MM.1S (cell line): ENCODE data around the gene DCPS.

Experiments used
- DNase-seq: peaks from one replicate; pipeline ENCODE4 v3.0.0-alpha.2; 2015
- H2AFZ ChIP-seq: fragments of 300-600 bp; sonication (generic); 2 replicates; pipeline ENCODE4 v1.6.0; 2016; ENCODE audit warnings: antibody characterized with exemption, low read length
- H3F3A ChIP-seq: fragments of 300-600 bp; sonication (generic); 2 replicates; pipeline ENCODE4 v1.6.1; 2016; ENCODE audit warnings: mild to moderate bottlenecking, antibody characterized with exemption, low read length, moderate library complexity, mixed read lengths; ENCODE audit not compliant: insufficient read depth
- H3K27ac ChIP-seq: fragments of 300-600 bp; sonication (generic); 2 replicates; pipeline ENCODE4 v1.5.1; 2016; ENCODE audit warnings: mild to moderate bottlenecking, low read length
- H3K27me3 ChIP-seq: fragments of 300-600 bp; sonication (generic); replicated peaks from 2 replicates; pipeline ENCODE4 v1.6.0; 2016; ENCODE audit warnings: low read length; ENCODE audit not compliant: insufficient read depth
- H3K36me3 ChIP-seq: fragments of 300-600 bp; sonication (generic); replicated peaks from 2 replicates; pipeline ENCODE4 v1.6.1; 2016; ENCODE audit warnings: mild to moderate bottlenecking, low read length, mixed read lengths; ENCODE audit not compliant: insufficient read depth
- H3K4me1 ChIP-seq: fragments of 300-600 bp; sonication (generic); 2 replicates; pipeline ENCODE4 v1.6.1; 2016; ENCODE audit warnings: low read length, mixed read lengths
- H3K4me2 ChIP-seq: fragments of 300-600 bp; sonication (generic); 2 replicates; pipeline ENCODE4 v1.6.0; 2016; ENCODE audit warnings: low read depth, low read length
- H3K4me3 ChIP-seq: fragments of 300-600 bp; sonication (generic); 2 replicates; pipeline ENCODE4 v1.5.1; 2016; ENCODE audit warnings: low read length, mixed read lengths
- H3K79me2 ChIP-seq: fragments of 300-600 bp; sonication (generic); 2 replicates; pipeline ENCODE4 v1.6.1; 2016; ENCODE audit warnings: mixed run types, low read length, mixed read lengths
- H3K9ac ChIP-seq: fragments of 300-600 bp; sonication (generic); 2 replicates; pipeline ENCODE4 v1.6.1; 2016; ENCODE audit warnings: low read length, mixed read lengths
- H3K9me2 ChIP-seq: fragments of 300-600 bp; sonication (generic); replicated peaks from 2 replicates; pipeline ENCODE4 v1.6.1; 2016; ENCODE audit warnings: mild to moderate bottlenecking, low read length, mixed read lengths; ENCODE audit not compliant: insufficient read depth
- H3K9me3 ChIP-seq: fragments of 300-600 bp; sonication (generic); replicated peaks from 2 replicates; pipeline ENCODE4 v1.6.1; 2016; ENCODE audit warnings: mild to moderate bottlenecking, low read length, mixed read lengths; ENCODE audit not compliant: insufficient read depth
- H4K20me1 ChIP-seq: fragments of 300-600 bp; sonication (generic); 2 replicates; pipeline ENCODE4 v1.6.1; 2016; ENCODE audit warnings: mild to moderate bottlenecking, low read length, moderate library complexity, mixed read lengths; ENCODE audit not compliant: insufficient read depth
- CTCF ChIP-seq: fragments of 300-600 bp; sonication (generic); IDR thresholded peaks from 2 replicates; pipeline ENCODE4 v1.5.1; 2016; ENCODE audit warnings: antibody characterized with exemption, low read length, mixed read lengths
- EZH2 ChIP-seq: fragments of 300-600 bp; sonication (generic); optimal IDR thresholded peaks from 2 replicates; pipeline ENCODE3; 2017; ENCODE audit warnings: low read depth, mild to moderate bottlenecking, antibody characterized with exemption, low read length, mixed read lengths
- EZH2phosphoT487 ChIP-seq: fragments of 300-600 bp; sonication (generic); IDR thresholded peaks from 2 replicates; pipeline ENCODE4 v1.6.1; 2018; ENCODE audit warnings: antibody characterized with exemption, low read length

The DCPS gene

GRCh38 chr11:126387857-126388256, 84.0 kb downstream of the DCPS start:
- Histone ChIP-seq H3K36me3 (no peaks in the 10 kb centered on the region), H3K9me3 (no peaks in the 10 kb centered on the region), H3K9ac (no peak overlapping the region), H3K27ac (no peak overlapping the region), H3K79me2 (no peaks in the 10 kb centered on the region), H3K4me1 (no peaks in the 10 kb centered on the region), H2AFZ (no peak overlapping the region), H4K20me1 (no peaks in the 10 kb centered on the region), H3F3A (no peaks in the 10 kb centered on the region), H3K9me2 (no peaks in the 10 kb centered on the region), H3K27me3 (no peaks in the 10 kb centered on the region), H3K4me2 (no peak overlapping the region), H3K4me3 (no peak overlapping the region)
- no peak for TF ChIP-seq CTCF
- no peak for TF ChIP-seq EZH2
- TF ChIP-seq EZH2phosphoT487: no peak
- no peak for DNase-seq

DNA sequence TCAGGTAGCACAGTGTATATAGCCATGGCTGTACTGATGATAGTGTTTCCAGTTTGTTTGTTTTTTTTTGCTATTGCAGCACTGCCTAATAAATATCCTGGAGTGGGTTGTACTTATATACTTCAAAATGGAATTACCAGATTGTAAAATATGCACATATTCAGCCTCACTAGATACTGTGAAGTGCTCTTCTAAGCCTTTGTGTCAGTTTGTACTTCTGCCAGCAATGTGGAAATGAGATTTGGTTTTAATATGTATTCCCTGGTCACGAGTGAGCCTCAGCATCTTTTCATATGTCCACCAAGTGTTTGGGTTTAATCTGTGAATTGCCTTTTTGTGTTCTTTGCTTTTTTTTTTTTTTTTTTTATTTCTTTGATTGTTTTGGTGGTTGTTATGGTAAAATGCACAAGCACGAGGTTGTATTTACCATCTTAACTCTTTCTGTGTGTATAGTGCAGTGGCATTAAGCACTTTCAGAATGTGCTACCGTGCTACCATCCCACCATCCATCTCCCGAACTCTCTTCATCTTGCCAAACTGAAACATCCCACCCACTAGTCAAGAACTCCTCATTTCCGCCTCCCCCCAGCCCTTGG, 86.5 kb downstream of the DCPS start:
- Histone ChIP-seq H3F3A (no peaks in the 10 kb centered on the region), H3K9me2 (no peaks in the 10 kb centered on the region), H4K20me1 (no peaks in the 10 kb centered on the region), H2AFZ (no peak overlapping the region), H3K27me3 (no peaks in the 10 kb centered on the region), H3K4me1 (no peaks in the 10 kb centered on the region), H3K9me3 (no peaks in the 10 kb centered on the region), H3K9ac (no peak overlapping the region), H3K4me2 (no peak overlapping the region), H3K27ac (no peak overlapping the region), H3K36me3 (no peaks in the 10 kb centered on the region), H3K79me2 (no peaks in the 10 kb centered on the region), H3K4me3 (no peak overlapping the region)
- TF ChIP-seq EZH2: no peak
- no peak for TF ChIP-seq EZH2phosphoT487
- no peak for TF ChIP-seq CTCF
- DNase-seq: no peak

- Histone ChIP-seq H3K4me1 (no peaks in the 10 kb centered on the region), H3K27ac (no peak overlapping the region), H3K4me3 (no peak overlapping the region), H3F3A (no peaks in the 10 kb centered on the region), H3K9me3 (no peaks in the 10 kb centered on the region), H3K4me2 (no peak overlapping the region), H3K36me3 (no peaks in the 10 kb centered on the region), H3K79me2 (no peaks in the 10 kb centered on the region), H3K9me2 (no peaks in the 10 kb centered on the region), H3K27me3 (no peaks in the 10 kb centered on the region), H2AFZ (no peak overlapping the region), H3K9ac (no peak overlapping the region), H4K20me1 (no peaks in the 10 kb centered on the region)
- DNase-seq: no peak
- no peak for TF ChIP-seq EZH2
- no peak for TF ChIP-seq EZH2phosphoT487
- no peak for TF ChIP-seq CTCF
Observed at GRCh38 chr11:126391286-126391954, 87.6 kb downstream of the DCPS start.
